Osteocyte (in vitro differentiated cells): ENCODE measurements around the gene PDE11A. TPM values are rescaled to one million over a fixed set of nuclear protein-coding genes. Genes with fewer than 3 reads are reported as not detected.

Experiments used
- DNase-seq: peaks from one replicate; pipeline ENCODE4 v3.0.0; 2021; ENCODE audit warnings: mixed read lengths; ENCODE audit not compliant: unreplicated experiment; ENCODE audit errors: extremely low spot score
- H3K27ac Mint-ChIP-seq: one replicate; pipeline ENCODE4 v1.8.0; 2021; ENCODE audit warnings: mild to moderate bottlenecking, mixed read lengths; ENCODE audit not compliant: unreplicated experiment
- H3K27me3 Mint-ChIP-seq: one replicate; pipeline ENCODE4 v1.8.0; 2021; ENCODE audit warnings: mixed read lengths; ENCODE audit not compliant: unreplicated experiment
- H3K36me3 Mint-ChIP-seq: one replicate; pipeline ENCODE4 v1.8.0; 2021; ENCODE audit warnings: mixed read lengths; ENCODE audit not compliant: unreplicated experiment
- H3K4me1 Mint-ChIP-seq: one replicate; pipeline ENCODE4 v1.8.0; 2021; ENCODE audit warnings: mixed read lengths; ENCODE audit not compliant: unreplicated experiment
- H3K4me3 Mint-ChIP-seq: one replicate; pipeline ENCODE4 v1.8.0; 2021; ENCODE audit warnings: mild to moderate bottlenecking, moderate library complexity, mixed read lengths; ENCODE audit not compliant: unreplicated experiment
- H3K9me3 Mint-ChIP-seq: one replicate; pipeline ENCODE4 v1.8.0; 2021; ENCODE audit warnings: mixed read lengths; ENCODE audit not compliant: unreplicated experiment
- total RNA-seq: library from RNA; stranded (reverse); gene quantifications from 2 replicates; pipeline ENCODE4 v1.2.1, GENCODE V29; 2021
- TF ChIP-seq, protein P1 (sequence below): fragments of 200-600 bp; sonication (generic); IDR thresholded peaks from 2 replicates; pipeline ENCODE4 v1.5.0; 2021; ENCODE audit warnings: antibody characterized with exemption, mild to moderate bottlenecking, moderate library complexity

The PDE11A gene
- total RNA-seq, 1 donor from 2014 or later: 0.05 TPM

DNA sequence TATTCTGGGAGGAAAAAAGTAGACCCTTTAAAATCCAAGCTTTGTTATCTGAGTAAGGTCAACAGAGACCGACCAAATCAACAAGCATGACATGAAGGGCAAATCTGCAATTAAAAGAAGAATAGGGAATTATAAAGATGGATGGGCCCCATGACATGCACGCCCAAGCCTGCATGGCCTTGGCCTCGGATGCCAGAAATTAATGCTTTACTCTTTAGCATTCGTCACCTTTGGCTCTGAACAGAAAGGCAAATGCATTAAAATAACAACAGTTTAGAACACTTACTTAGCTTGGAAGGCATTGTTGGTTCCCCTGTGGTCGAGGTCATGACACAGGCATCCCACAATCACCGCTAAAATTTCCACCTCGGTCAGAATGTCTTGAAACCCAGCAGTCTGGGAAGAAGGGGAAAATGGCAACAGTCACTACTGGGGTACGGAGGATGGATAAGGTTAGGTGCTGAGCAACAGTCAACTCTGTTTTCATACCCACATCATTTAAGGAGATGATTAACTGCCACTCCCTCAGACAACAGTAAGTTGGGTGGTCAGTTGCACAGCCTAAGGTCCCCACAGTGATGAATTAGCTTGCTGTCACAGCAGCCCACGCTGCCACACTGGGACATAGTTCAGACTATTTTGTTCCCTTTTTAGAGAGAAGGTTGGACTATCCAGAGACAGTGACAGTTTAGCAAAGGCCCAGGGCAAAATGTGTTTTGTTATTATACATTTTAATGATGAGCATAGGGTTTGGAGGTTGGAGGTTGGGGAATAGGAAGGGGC is 360.9 kb downstream of the PDE11A start:
- no peak for DNase-seq
- Mint-ChIP-seq H3K4me1 (no peaks in the 10 kb centered on the region), H3K36me3 (no peaks in the 10 kb centered on the region), H3K27ac (no peak overlapping the region), H3K27me3 (peaks cover 7% of the 10 kb centered on the region), H3K9me3 (no peaks in the 10 kb centered on the region), H3K4me3 (no peak overlapping the region)
- TF ChIP-seq, protein P1, sequence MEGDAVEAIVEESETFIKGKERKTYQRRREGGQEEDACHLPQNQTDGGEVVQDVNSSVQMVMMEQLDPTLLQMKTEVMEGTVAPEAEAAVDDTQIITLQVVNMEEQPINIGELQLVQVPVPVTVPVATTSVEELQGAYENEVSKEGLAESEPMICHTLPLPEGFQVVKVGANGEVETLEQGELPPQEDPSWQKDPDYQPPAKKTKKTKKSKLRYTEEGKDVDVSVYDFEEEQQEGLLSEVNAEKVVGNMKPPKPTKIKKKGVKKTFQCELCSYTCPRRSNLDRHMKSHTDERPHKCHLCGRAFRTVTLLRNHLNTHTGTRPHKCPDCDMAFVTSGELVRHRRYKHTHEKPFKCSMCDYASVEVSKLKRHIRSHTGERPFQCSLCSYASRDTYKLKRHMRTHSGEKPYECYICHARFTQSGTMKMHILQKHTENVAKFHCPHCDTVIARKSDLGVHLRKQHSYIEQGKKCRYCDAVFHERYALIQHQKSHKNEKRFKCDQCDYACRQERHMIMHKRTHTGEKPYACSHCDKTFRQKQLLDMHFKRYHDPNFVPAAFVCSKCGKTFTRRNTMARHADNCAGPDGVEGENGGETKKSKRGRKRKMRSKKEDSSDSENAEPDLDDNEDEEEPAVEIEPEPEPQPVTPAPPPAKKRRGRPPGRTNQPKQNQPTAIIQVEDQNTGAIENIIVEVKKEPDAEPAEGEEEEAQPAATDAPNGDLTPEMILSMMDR: no peak

DNA sequence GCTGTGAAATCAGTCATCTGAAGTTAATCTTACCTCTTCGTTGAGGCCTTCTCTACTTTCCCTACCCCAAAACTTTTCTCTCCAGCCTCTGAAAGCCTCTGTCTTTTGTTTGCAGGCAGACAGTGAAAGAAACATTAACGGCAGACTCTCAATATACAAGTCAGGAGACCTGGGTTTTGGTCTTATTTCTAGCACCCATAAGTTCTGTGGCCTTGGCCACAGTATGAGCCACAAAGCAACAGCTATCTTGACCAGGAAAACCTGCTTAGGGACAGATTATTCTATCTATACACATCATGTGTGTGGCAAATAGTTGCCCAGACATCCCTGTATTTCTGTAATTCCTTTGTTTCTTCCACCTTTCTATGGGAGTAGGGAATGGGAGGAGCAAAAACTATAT is 361.7 kb downstream of the PDE11A start:
- H3K36me3 Mint-ChIP-seq: no peaks in the 10 kb centered on the region
- no peaks in the 10 kb centered on the region for H3K4me1 Mint-ChIP-seq
- no peak overlapping the region for H3K27ac Mint-ChIP-seq
- no peak overlapping the region for H3K4me3 Mint-ChIP-seq
- TF ChIP-seq, protein P1: no peak
- no peaks in the 10 kb centered on the region for H3K9me3 Mint-ChIP-seq
- H3K27me3 Mint-ChIP-seq: peaks cover 8% of the 10 kb centered on the region
- no peak for DNase-seq

DNA sequence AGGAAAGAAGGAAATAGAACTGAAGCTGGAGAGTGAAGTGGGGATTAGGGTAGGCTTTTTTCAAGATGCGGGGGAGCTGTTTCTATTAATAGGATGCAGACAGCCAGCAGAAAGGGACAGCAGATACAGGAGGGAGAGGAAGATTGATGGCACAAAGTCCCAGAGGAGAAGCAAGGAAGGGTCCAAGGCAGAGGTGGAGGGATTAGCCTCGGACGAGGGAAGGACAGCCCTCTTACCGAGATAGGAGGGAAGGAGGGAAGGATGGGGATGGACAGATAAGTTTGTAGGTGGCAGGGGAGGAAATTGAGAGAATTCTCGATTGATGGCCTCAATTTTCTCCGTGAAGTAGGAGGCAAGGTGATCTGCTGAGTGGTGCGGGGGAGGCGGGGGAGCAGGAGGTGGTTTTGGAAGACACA is 362.6 kb downstream of the PDE11A start:
- Mint-ChIP-seq H3K4me1 (no peaks in the 10 kb centered on the region), H3K4me3 (no peak overlapping the region), H3K36me3 (no peaks in the 10 kb centered on the region), H3K27me3 (peaks cover 12% of the 10 kb centered on the region), H3K9me3 (no peaks in the 10 kb centered on the region), H3K27ac (no peak overlapping the region)
- no peak for DNase-seq
- TF ChIP-seq, protein P1: no peak

DNA sequence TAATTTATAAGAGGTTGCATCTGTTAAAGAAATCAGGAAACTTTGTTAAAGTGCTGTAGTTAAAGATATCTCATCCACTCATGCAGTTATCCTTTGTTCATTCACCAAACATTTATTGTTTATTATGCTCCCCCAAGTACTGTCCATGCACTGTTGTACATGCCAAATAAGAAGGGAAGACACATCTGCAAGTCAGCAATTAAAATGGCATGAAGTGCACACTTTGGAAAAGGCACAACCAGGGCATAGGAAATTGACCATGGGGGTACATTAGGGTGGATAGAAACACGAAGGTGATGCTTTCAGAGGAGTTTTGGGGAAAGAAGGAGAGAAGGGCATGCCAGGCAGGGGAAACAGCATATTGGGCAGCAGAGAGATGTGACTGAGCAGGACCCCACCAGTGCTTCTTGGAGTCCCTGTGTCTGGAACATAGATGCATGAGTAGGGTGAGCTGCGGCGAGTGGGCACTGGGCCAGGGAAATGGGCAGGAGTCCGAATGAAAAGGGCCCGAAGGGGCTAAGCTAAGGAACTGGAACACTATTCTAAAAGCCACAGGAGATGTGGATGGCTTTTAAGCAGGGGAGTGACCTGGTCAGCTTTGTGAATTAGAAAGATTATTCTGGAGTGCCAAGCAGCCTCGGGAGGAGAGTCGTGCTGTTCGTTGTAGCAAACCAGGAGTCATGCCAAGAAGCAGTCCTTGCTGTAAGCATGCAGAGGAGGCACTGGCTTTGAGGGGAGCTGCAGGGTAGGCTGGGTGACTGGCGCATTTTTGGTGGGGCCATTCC is 363.7 kb downstream of the PDE11A start:
- TF ChIP-seq, protein P1: no peak
- peaks cover 6% of the 10 kb centered on the region for H3K27me3 Mint-ChIP-seq
- H3K27ac Mint-ChIP-seq: no peak overlapping the region
- no peak overlapping the region for H3K4me3 Mint-ChIP-seq
- H3K4me1 Mint-ChIP-seq: no peaks in the 10 kb centered on the region
- no peaks in the 10 kb centered on the region for H3K9me3 Mint-ChIP-seq
- no peaks in the 10 kb centered on the region for H3K36me3 Mint-ChIP-seq
- no peak for DNase-seq

DNA sequence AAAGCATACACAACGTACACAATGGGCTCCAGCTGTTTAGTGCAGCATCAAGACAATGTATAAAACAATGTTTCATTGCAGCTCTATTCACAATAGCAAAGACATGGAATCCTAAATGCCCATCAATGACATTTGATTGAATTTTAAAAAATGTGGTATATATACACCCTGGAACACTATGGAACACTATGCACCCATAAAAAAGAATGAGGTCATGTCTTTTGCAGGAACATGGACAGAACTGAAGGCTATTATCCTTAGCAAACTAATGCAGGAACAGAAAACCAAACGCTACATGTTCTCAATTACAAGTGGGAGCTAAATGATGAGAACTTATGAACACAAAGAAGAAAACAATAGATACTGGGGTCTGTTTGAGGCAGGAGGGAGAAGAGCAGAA is 364.5 kb downstream of the PDE11A start:
- Mint-ChIP-seq H3K36me3 (no peaks in the 10 kb centered on the region), H3K27me3 (peaks cover 9% of the 10 kb centered on the region), H3K9me3 (no peaks in the 10 kb centered on the region), H3K27ac (no peak overlapping the region), H3K4me1 (no peaks in the 10 kb centered on the region), H3K4me3 (no peak overlapping the region)
- no peak for DNase-seq
- TF ChIP-seq, protein P1: no peak
